GM18508 (cell line): Measurements from ENCODE around the gene CPSF4.

Experiments used
- ATAC-seq: cut with Tn5 transposase; IDR thresholded peaks from one replicate; pipeline ENCODE4 v1.9.1; 2021; ENCODE audit warnings: moderate number of reproducible peaks; ENCODE audit not compliant: insufficient read depth, unreplicated experiment

The CPSF4 gene

GRCh38 chr7:99438573-99439480, at the start of gene CPSF4, which contains the start of gene PTCD1:
TSS of gene CPSF4 (plus strand) at chr7:99438943. CDS start at chr7:99439083, 140 bp downstream.
TSS of gene PTCD1 (minus strand) at chr7:99438798. CDS start at chr7:99435242, 3,556 bp downstream.
- peak; percentile 61 for ATAC-seq

GRCh38 chr7:99389772-99390171, 49.0 kb upstream of the CPSF4 start:
- ATAC-seq: no peak

- no peak for ATAC-seq
Observed at GRCh38 chr7:99390941-99391602, 47.7 kb upstream of the CPSF4 start.

- ATAC-seq: no peak
Observed at GRCh38 chr7:99392046-99392445, 46.7 kb upstream of the CPSF4 start.

GRCh38 chr7:99392659-99393354, 45.9 kb upstream of the CPSF4 start:
- no peak for ATAC-seq

GRCh38 chr7:99393355-99394187, 45.2 kb upstream of the CPSF4 start:
- no peak for ATAC-seq

- no peak for ATAC-seq
Observed at GRCh38 chr7:99394188-99394502, 44.6 kb upstream of the CPSF4 start.

- no peak for ATAC-seq
Observed at GRCh38 chr7:99395616-99396327, 43.0 kb upstream of the CPSF4 start.

GRCh38 chr7:99396418-99397296, 42.1 kb upstream of the CPSF4 start:
- ATAC-seq: no peak

GRCh38 chr7:99397297-99397983, 41.3 kb upstream of the CPSF4 start:
- no peak for ATAC-seq

GRCh38 chr7:99398891-99399445, 39.8 kb upstream of the CPSF4 start:
- no peak for ATAC-seq

GRCh38 chr7:99399597-99399996, 39.1 kb upstream of the CPSF4 start:
- ATAC-seq: no peak

GRCh38 chr7:99402854-99403253, 35.9 kb upstream of the CPSF4 start:
- ATAC-seq: no peak

- ATAC-seq: no peak
Observed at GRCh38 chr7:99403764-99404163, 35.0 kb upstream of the CPSF4 start.

GRCh38 chr7:99404235-99404976, 34.3 kb upstream of the CPSF4 start:
- ATAC-seq: no peak

GRCh38 chr7:99404977-99405320, 33.8 kb upstream of the CPSF4 start:
- no peak for ATAC-seq

GRCh38 chr7:99406557-99406956, 32.2 kb upstream of the CPSF4 start:
- no peak for ATAC-seq
